H1 (cell line): ENCODE data around the gene CRKL. TPM values are rescaled to one million over a fixed set of nuclear protein-coding genes. Genes with fewer than 3 reads are reported as not detected.

Source experiments
- CTCF ChIA-PET: fragments of 300-600 bp; sonication (Branson Sonifier 250); formaldehyde crosslinking; loops from one replicate; lab custom pipeline; 2021; ENCODE audit not compliant: partially characterized antibody; lab: Charles Lee
- POLR2A ChIA-PET: fragments of 300-600 bp; sonication (Branson Sonifier 250); formaldehyde crosslinking; loops from one replicate; lab custom pipeline; 2021; ENCODE audit warnings: inconsistent platforms; ENCODE audit not compliant: partially characterized antibody; lab: Charles Lee
- DNase-seq, 2 experiments: peaks; one replicate each; pipeline versions ENCODE4 v3.0.0 to v3.0.0-alpha.2; 2010 to 2022; ENCODE audit warnings: low spot score in 2 of 2, low read depth in 1 of 2, mixed read lengths in 1 of 2
- FAIRE-seq: peaks from 2 replicates; lab custom pipeline; 2011; peaks lifted over from hg19 to GRCh38; lab: Jason Lieb, UNC
- H2AFZ ChIP-seq: 2 replicates; pipeline ENCODE4 v1.8.1; 2012; ENCODE audit warnings: low read length, inconsistent platforms
- H2AK5ac ChIP-seq: 2 replicates; pipeline ENCODE4 v1.6.1; 2013; ENCODE audit warnings: low read depth, low read length
- H2BK120ac ChIP-seq: replicated peaks from 2 replicates; pipeline ENCODE3; 2013; ENCODE audit warnings: low read depth, low read length, inconsistent platforms
- H2BK12ac ChIP-seq: 2 replicates; pipeline ENCODE4 v1.6.1; 2013; ENCODE audit warnings: low read depth, low read length
- H2BK15ac ChIP-seq: 2 replicates; pipeline ENCODE4 v1.6.1; 2013; ENCODE audit warnings: low read length
- H2BK20ac ChIP-seq: 2 replicates; pipeline ENCODE4 v1.6.1; 2013; ENCODE audit warnings: low read length
- H2BK5ac ChIP-seq: 2 replicates; pipeline ENCODE4 v1.6.1; 2013; ENCODE audit warnings: low read depth, low read length
- H3K14ac ChIP-seq: 2 replicates; pipeline ENCODE4 v1.6.1; 2013; ENCODE audit warnings: inconsistent platforms; ENCODE audit not compliant: insufficient read length
- H3K18ac ChIP-seq: 2 replicates; pipeline ENCODE4 v1.6.1; 2013; ENCODE audit warnings: low read length; ENCODE audit errors: extremely low read depth
- H3K23ac ChIP-seq: 2 replicates; pipeline ENCODE4 v1.6.1; 2013; ENCODE audit warnings: inconsistent platforms; ENCODE audit not compliant: insufficient read length
- H3K23me2 ChIP-seq: 2 replicates; pipeline ENCODE4 v1.6.1; 2013; ENCODE audit warnings: low read depth, low read length
- H3K27ac ChIP-seq: 2 replicates; pipeline ENCODE4 v1.6.1; 2011; ENCODE audit warnings: low read depth, low read length, inconsistent platforms
- H3K27me3 ChIP-seq, 4 experiments: replicated peaks in 1 of 4; 1 replicate in 1 of 4; 2 replicates in 3 of 4; pipeline versions ENCODE4 v1.6.1 to v1.8.1; 2011 to 2013; ENCODE audit warnings: low read length in 3 of 4, mild to moderate bottlenecking in 3 of 4, inconsistent platforms in 2 of 4, mixed read lengths in 2 of 4, moderate library complexity in 1 of 4; ENCODE audit not compliant: control insufficient read depth in 3 of 4, insufficient read depth in 3 of 4; ENCODE audit errors: extremely low read depth in 1 of 4
- H3K36me3 ChIP-seq, 4 experiments: 2 replicates each; pipeline versions ENCODE4 v1.6.1 to v1.8.1; 2011 to 2013; ENCODE audit warnings: mild to moderate bottlenecking in 4 of 4, low read length in 3 of 4, moderate library complexity in 2 of 4, control low read depth in 1 of 4, inconsistent platforms in 1 of 4; ENCODE audit not compliant: insufficient read depth in 4 of 4, control insufficient read depth in 2 of 4
- H3K4ac ChIP-seq: replicated peaks from 2 replicates; pipeline ENCODE3; 2013; ENCODE audit warnings: low read length, low read depth, mixed read lengths, inconsistent platforms; ENCODE audit not compliant: insufficient read length
- H3K4me1 ChIP-seq, 4 experiments: replicated peaks in 1 of 4; 1 replicate in 1 of 4; 2 replicates in 3 of 4; pipeline versions ENCODE4 v1.6.1 to v1.8.1; 2011 to 2013; ENCODE audit warnings: low read length in 3 of 4, inconsistent platforms in 2 of 4, mixed read lengths in 1 of 4; ENCODE audit not compliant: insufficient read depth in 4 of 4, control insufficient read depth in 3 of 4
- H3K4me2 ChIP-seq, 2 experiments: 2 replicates each; pipeline versions ENCODE4 v1.6.1 to v1.8.1; 2011 to 2013; ENCODE audit warnings: low read depth in 2 of 2, low read length in 2 of 2, control low read depth in 1 of 2, inconsistent platforms in 1 of 2, mild to moderate bottlenecking in 1 of 2; ENCODE audit not compliant: insufficient read depth in 1 of 2
- H3K4me3 ChIP-seq, 4 experiments: fragments of 200-600, 300-600 bp in 1 of 4; sonication (generic), shearing (Covaris generic), sonication (Bioruptor Twin) in 1 of 4; 2 replicates each; pipeline versions ENCODE4 v1.5.1 to v1.8.1; 2011 to 2016; ENCODE audit warnings: low read length in 4 of 4, low read depth in 3 of 4, control low read depth in 2 of 4, inconsistent platforms in 2 of 4, mild to moderate bottlenecking in 2 of 4, mixed read lengths in 1 of 4, moderate library complexity in 1 of 4; ENCODE audit not compliant: insufficient read depth in 2 of 4; ENCODE audit errors: extremely low read depth in 1 of 4
- H3K56ac ChIP-seq: replicated peaks from 2 replicates; pipeline ENCODE3; 2013; ENCODE audit warnings: low read depth, mild to moderate bottlenecking, mixed read lengths, low read length, inconsistent platforms; ENCODE audit not compliant: insufficient read length
- H3K79me1 ChIP-seq: 2 replicates; pipeline ENCODE4 v1.6.1; 2013; ENCODE audit warnings: low read depth, low read length, control low read depth
- H3K79me2 ChIP-seq, 2 experiments: 2 replicates each; pipeline versions ENCODE4 v1.6.1 to v1.8.1; 2012 to 2013; ENCODE audit warnings: low read length in 2 of 2, mild to moderate bottlenecking in 2 of 2, inconsistent platforms in 1 of 2; ENCODE audit not compliant: insufficient read depth in 2 of 2, control insufficient read depth in 1 of 2
- H3K9ac ChIP-seq, 4 experiments: replicated peaks in 1 of 4; 1 replicate in 1 of 4; 2 replicates in 3 of 4; pipeline versions ENCODE4 v1.6.1 to v1.8.1; 2011 to 2013; ENCODE audit warnings: low read depth in 3 of 4, low read length in 3 of 4, control low read depth in 2 of 4, mild to moderate bottlenecking in 2 of 4, moderate library complexity in 2 of 4, inconsistent platforms in 1 of 4; ENCODE audit errors: extremely low read depth in 1 of 4
- H3K9me3 ChIP-seq, 2 experiments: 2 replicates each; pipeline versions ENCODE4 v1.6.1 to v1.8.1; 2012 to 2013; ENCODE audit warnings: mild to moderate bottlenecking in 2 of 2, moderate library complexity in 2 of 2, control low read depth in 1 of 2, inconsistent platforms in 1 of 2, low read depth in 1 of 2, low read length in 1 of 2, mixed read lengths in 1 of 2; ENCODE audit not compliant: insufficient read depth in 2 of 2
- H4K20me1 ChIP-seq, 2 experiments: replicated peaks in 1 of 2; 2 replicates each; pipeline versions ENCODE3 to v1.8.1; 2011 to 2013; ENCODE audit warnings: inconsistent platforms in 2 of 2, low read length in 2 of 2, mild to moderate bottlenecking in 1 of 2; ENCODE audit not compliant: insufficient read depth in 2 of 2, control insufficient read depth in 1 of 2
- H4K5ac ChIP-seq: 2 replicates; pipeline ENCODE4 v1.6.1; 2013; ENCODE audit warnings: low read length, low read depth, mixed read lengths, inconsistent platforms; ENCODE audit not compliant: insufficient read length
- H4K8ac ChIP-seq: 2 replicates; pipeline ENCODE4 v1.8.0; 2013; ENCODE audit warnings: mild to moderate bottlenecking, moderate library complexity, low read length, inconsistent platforms; ENCODE audit not compliant: insufficient read depth; ENCODE audit errors: extremely low read depth
- H4K91ac ChIP-seq: replicated peaks from 2 replicates; pipeline ENCODE3; 2013; ENCODE audit warnings: low read length, mixed read lengths, inconsistent platforms; ENCODE audit not compliant: insufficient read length
- EZH2 ChIP-seq: fragments of 200-600 bp; sonication (generic); IDR thresholded peaks from 2 replicates; pipeline ENCODE4 v1.7.1; 2012; ENCODE audit warnings: low read depth, mild to moderate bottlenecking, moderate library complexity, low read length, inconsistent platforms; ENCODE audit not compliant: severe bottlenecking
- POLR2AphosphoS5 ChIP-seq: IDR thresholded peaks from 2 replicates; pipeline ENCODE4 v1.6.1; 2011; ENCODE audit warnings: low read depth, low read length
- SUZ12 ChIP-seq: fragments of 200-600 bp; sonication (generic); IDR thresholded peaks from 2 replicates; pipeline ENCODE4 v1.6.1; 2012; ENCODE audit warnings: mild to moderate bottlenecking, inconsistent platforms, low read length, moderate library complexity, mixed read lengths
- TCF12 ChIP-seq: IDR thresholded peaks from 2 replicates; pipeline ENCODE4 v1.6.1; 2011; ENCODE audit warnings: low read depth, mild to moderate bottlenecking, low read length
- WGBS, 2 experiments: shearing (Covaris generic) in 1 of 2; methylation state at CpG; one replicate each; pipeline versions ENCODE4 v1.1.6 to v1.1.7; 2013 to 2015; ENCODE audit warnings: low lambda C conversion rate in 2 of 2, mixed read lengths in 2 of 2, inconsistent platforms in 1 of 2, low coverage in 1 of 2, missing lambda C conversion rate in 1 of 2; ENCODE audit not compliant: insufficient replicate concordance in 2 of 2, insufficient coverage in 1 of 2, insufficient read length in 1 of 2; ENCODE audit errors: extremely low coverage in 1 of 2, missing lambda C conversion rate in 1 of 2; 5-methylcytosine and 5-hydroxymethylcytosine counted together
- polyA plus RNA-seq, 7 experiments: library from polyadenylated mRNA; depleted of rRNA in 3 of 7; stranded (reverse) in 5 of 7; unstranded in 2 of 7; fragments of >200 nt in 5 of 7; fragments of 200-250 nt in 2 of 7; gene quantifications; 1 replicate in 5 of 7; 2 replicates in 1 of 7; 4 replicates in 1 of 7; pipeline versions ENCODE4 v1.2.1 to v1.2.3, GENCODE V29; 2011 to 2013; ENCODE audit warnings: missing spikeins in 2 of 7, mixed read lengths in 2 of 7
- total RNA-seq: library from RNA; stranded (reverse); fragmentation: NEBNext Ultra II Directional; extraction: Animal tissue kit (Norgen Biotek cat#: 25700); gene quantifications from 2 replicates; pipeline ENCODE4 v1.2.1, GENCODE V29; 2021

CRKL gene
- total and polyA plus RNA-seq, 2 of the 8 experiments (the other 6 are each of a cell fraction or from before 2014, with no cell fraction given), result 34.5 to 94.5 TPM

DNA sequence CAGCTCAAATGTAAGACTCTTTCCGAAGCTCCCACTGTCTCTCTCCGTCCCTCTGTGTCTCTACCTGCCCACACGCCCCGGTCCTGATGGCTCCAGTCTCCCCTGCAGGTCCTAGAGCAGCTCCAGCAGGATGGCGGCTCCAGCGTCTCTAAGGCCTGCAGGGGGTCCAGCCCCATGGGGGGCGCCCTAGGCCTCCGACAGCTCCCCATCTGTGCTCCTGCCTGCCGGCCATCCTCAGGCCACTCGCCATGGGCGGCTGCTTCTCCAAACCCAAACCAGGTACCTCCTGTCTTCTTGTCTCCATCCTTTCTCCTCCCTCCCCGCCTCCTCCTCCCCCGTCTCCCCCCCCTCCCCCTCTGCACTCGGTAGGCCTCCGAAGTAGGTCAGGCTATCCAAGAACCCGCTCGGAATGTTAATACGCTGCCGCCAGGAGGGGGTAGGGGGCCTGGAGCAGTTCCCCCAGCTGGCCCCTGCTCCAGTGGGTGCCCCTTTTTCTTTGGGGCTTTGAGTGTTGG lies 50.5 kb downstream of the CRKL start:
- Histone ChIP-seq H3K27me3 (peaks cover 34 to 68% (median 56%) of the 10 kb centered on the region in 4 experiments), H3K9ac (no peak overlapping the region), H2AK5ac (no peak overlapping the region), H2BK5ac (no peak overlapping the region), H4K91ac (no peak overlapping the region), H3K56ac (no peak overlapping the region), H2BK15ac (no peak overlapping the region), H3K79me1 (no peaks in the 10 kb centered on the region), H3K4me2 (peak overlapping the region; percentile 35 to 61), H3K23me2 (peaks cover 2% of the 10 kb centered on the region; the same call in 1 of the 2 replicates), H4K8ac (no peak overlapping the region), H3K23ac (no peak overlapping the region), H3K14ac (no peak overlapping the region), H4K5ac (no peak overlapping the region), H3K27ac (no peak overlapping the region), H3K9me3 (no peaks in the 10 kb centered on the region), H2BK120ac (no peak overlapping the region), H4K20me1 (peaks cover 6 to 11% of the 10 kb centered on the region in 2 experiments), H2BK20ac (no peak overlapping the region), H3K79me2 (no peaks in the 10 kb centered on the region), H3K4me3 (peak overlapping the region in 1 of 4 experiments; percentile 39; a peak in 2 of 8 replicates), H3K4me1 (peaks cover 0 to 19% (median 13%) of the 10 kb centered on the region in 4 experiments; a peak in 6 of 7 replicates), H3K4ac (no peak overlapping the region), H3K18ac (no peak overlapping the region; the same call in 1 of the 2 replicates), H3K36me3 (no peaks in the 10 kb centered on the region), H2AFZ (no peak overlapping the region), H2BK12ac (no peak overlapping the region)
- peak in 1 of 2 experiments; percentile 72 for DNase-seq
- WGBS, 2 experiments, result 19% methylated on average over 11 of the region's 19 CpGs; no CpG with 5 or more reads in 1 of the 2 experiments
- no peak for FAIRE-seq
- ChIA-PET CTCF (interaction anchor here (0.7 to 10.9 kb wide), 6 partner anchors 8 to 82 kb away, joined by 3 to 115 read pairs (median 9); partner anchors contain the start of gene THAP7), POLR2A (interaction anchor here (1.8 to 2.2 kb wide), 3 partner anchors 10 to 79 kb away, joined by 5 to 15 read pairs (median 6); no protein-coding TSS in a partner anchor)
- TF ChIP-seq SUZ12 (no peak), EZH2 (peak; percentile 22), TCF12 (peak; percentile 73; the same call in 1 of the 2 replicates), POLR2AphosphoS5 (peak; percentile 89)
